Effector memory CD8-positive, alpha-beta T cell (primary cell): ENCODE measurements around the gene UNC13C.
"Not testable (repeated sequence)": the region's sequence is repeated elsewhere in the genome, so short reads cannot be mapped to it uniquely, and the experiment has no call there.

ENCODE experiments used
- ATAC-seq: fragments of 150-1000 bp; cut with Tn5 transposase; replicated peaks from 2 replicates; pipeline ENCODE4 v1.10.0; 2021; ENCODE audit warnings: mild to moderate bottlenecking, moderate library complexity
- DNase-seq, 3 experiments: peaks; one replicate each; pipeline ENCODE4 v3.0.0; 2021
- H3K27ac Mint-ChIP-seq, 2 donors: one replicate each; pipeline ENCODE4 v1.8.0; 2022; ENCODE audit warnings: mild to moderate bottlenecking in 2 of 2, mixed read lengths in 2 of 2, moderate library complexity in 2 of 2
- H3K27me3 Mint-ChIP-seq, 2 donors: one replicate each; pipeline ENCODE4 v1.8.0; 2022; ENCODE audit warnings: mixed read lengths in 2 of 2
- H3K36me3 Mint-ChIP-seq: one replicate; pipeline ENCODE4 v1.8.0; 2022; ENCODE audit warnings: mild to moderate bottlenecking, moderate library complexity, mixed read lengths; ENCODE audit not compliant: insufficient read depth
- H3K4me1 Mint-ChIP-seq, 2 donors: one replicate each; pipeline ENCODE4 v1.8.0; 2022; ENCODE audit warnings: low read depth in 2 of 2, mixed read lengths in 2 of 2
- H3K4me3 Mint-ChIP-seq, 2 donors: one replicate each; pipeline ENCODE4 v1.8.0; 2022; ENCODE audit warnings: mild to moderate bottlenecking in 2 of 2, mixed read lengths in 2 of 2, moderate library complexity in 2 of 2
- H3K9me3 Mint-ChIP-seq, 2 donors: one replicate each; pipeline ENCODE4 v1.8.0; 2022; ENCODE audit warnings: mixed read lengths in 2 of 2

UNC13C gene

GRCh38 chr15:54388746-54389145 is 410.5 kb downstream of the UNC13C start:
- H3K9me3 Mint-ChIP-seq = peaks cover 0 to 4% of the 10 kb centered on the region in 2 donors
- no peaks in the 10 kb centered on the region for H3K36me3 Mint-ChIP-seq
- no peak overlapping the region for H3K4me3 Mint-ChIP-seq
- no peaks in the 10 kb centered on the region for H3K27me3 Mint-ChIP-seq
- DNase-seq (no peak), ATAC-seq (no peak)
- no peak overlapping the region for H3K27ac Mint-ChIP-seq
- no peaks in the 10 kb centered on the region for H3K4me1 Mint-ChIP-seq

DNA sequence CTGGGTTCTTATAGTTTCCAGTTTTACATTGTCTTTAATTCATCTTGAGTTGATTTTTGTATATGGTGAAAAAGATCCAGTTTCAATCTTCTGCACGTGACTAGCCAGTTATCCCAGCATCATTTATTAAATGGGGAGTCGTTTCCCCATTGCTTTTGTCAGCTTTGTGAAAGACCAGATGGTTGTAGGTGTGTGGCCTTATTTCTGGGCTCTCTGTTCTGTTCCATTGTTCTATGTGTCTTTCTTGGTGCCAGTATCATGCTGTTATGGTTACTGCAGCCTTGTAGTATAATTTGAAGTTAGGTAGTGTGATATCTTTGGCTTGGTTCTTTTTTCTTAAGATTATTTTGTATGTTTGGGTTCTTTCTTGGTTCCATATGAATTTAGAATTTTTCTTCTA is 432.2 kb downstream of the UNC13C start:
- Mint-ChIP-seq H3K4me1 (no peaks in the 10 kb centered on the region), H3K9me3 (peaks cover 3 to 7% of the 10 kb centered on the region in 2 donors), H3K4me3 (no peak overlapping the region), H3K27ac (no peak overlapping the region), H3K27me3 (no peaks in the 10 kb centered on the region), H3K36me3 (no peaks in the 10 kb centered on the region)
- ATAC-seq = no peak
- no peak for DNase-seq

- DNase-seq = no peak
- Mint-ChIP-seq H3K36me3 (no peaks in the 10 kb centered on the region), H3K4me1 (no peaks in the 10 kb centered on the region), H3K9me3 (peaks cover 0 to 2% of the 10 kb centered on the region in 2 donors), H3K27me3 (no peaks in the 10 kb centered on the region), H3K4me3 (no peak overlapping the region), H3K27ac (no peak overlapping the region)
- no peak for ATAC-seq
These were observed 445.9 kb downstream of the UNC13C start for GRCh38 chr15:54424171-54424570.

DNA sequence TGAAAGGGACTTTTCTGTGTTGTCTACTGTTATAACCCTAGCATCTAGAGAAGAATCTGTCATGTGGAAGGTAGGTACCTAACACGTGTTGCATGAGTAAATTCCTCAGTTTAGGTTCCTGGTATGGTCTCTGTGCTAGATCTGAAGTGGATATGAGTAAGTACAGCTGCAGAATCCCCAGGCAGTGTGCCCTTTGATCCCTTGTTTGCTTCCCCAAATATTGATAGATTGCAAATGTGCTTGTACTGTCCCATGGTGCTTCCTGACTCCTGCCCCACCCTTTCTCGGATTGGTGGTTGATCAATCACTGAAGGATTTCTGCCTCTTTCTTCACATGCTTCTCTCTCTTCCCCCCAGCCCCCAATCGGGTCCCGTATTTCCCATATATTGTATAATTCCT is 450.4 kb downstream of the UNC13C start:
- no peak overlapping the region for H3K4me3 Mint-ChIP-seq
- DNase-seq (no peak), ATAC-seq (no peak)
- peaks cover 6 to 7% of the 10 kb centered on the region in 2 donors for H3K9me3 Mint-ChIP-seq
- H3K36me3 Mint-ChIP-seq = no peaks in the 10 kb centered on the region
- H3K4me1 Mint-ChIP-seq = no peaks in the 10 kb centered on the region
- H3K27me3 Mint-ChIP-seq = no peaks in the 10 kb centered on the region
- H3K27ac Mint-ChIP-seq = no peak overlapping the region

DNA sequence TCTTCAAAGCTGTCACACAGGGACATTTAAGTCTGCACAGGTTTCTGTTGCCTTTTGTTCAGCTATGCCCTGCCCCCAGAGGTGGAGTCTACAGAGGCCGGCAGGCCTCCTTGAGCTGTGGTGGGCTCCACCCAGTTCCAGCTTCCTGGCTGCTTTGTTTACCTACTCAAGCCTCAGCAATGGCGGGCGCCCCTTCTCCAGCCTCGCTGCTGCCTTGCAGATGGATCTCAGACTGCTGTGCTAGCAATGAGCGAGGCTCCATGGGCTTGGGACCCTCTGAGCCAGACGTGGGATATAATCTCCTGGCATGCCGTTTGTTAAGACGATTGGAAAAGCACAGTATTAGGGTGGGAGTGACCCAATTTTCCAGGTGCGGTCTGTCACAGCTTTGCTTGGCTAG is 472.0 kb downstream of the UNC13C start:
- not testable (repeated sequence) for H3K4me3 Mint-ChIP-seq, H3K36me3 Mint-ChIP-seq, H3K27ac Mint-ChIP-seq, H3K4me1 Mint-ChIP-seq, H3K27me3 Mint-ChIP-seq, ATAC-seq, DNase-seq
- H3K9me3 Mint-ChIP-seq = peaks cover 14 to 33% of the 10 kb centered on the region in 2 donors

GRCh38 chr15:54456413-54456812 is 478.2 kb downstream of the UNC13C start:
- Mint-ChIP-seq H3K4me1 (no peaks in the 10 kb centered on the region), H3K4me3 (no peak overlapping the region)

DNA sequence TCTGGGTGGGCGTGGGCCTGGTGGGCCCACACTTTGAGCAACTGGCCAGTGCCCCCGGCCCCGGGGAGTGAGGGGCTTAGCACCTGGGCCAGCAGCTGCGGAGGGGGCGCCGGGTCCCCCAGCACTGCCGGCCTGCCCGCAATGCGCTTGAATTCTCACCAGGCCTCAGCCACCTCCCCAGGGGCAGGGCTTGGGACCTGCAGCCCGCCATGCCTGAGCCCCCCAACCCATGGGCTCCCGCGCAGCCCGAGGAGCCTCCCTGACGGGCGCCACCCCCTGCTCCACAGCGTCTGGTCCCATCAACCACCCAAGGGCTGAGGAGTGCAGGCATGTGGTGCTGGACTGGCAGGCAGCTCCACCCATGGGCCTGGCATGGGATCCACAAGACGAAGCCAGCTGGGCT is 484.3 kb downstream of the UNC13C start:
- ATAC-seq (no peak), DNase-seq (no peak)
- no peaks in the 10 kb centered on the region for H3K4me1 Mint-ChIP-seq
- H3K36me3 Mint-ChIP-seq = no peaks in the 10 kb centered on the region
- H3K27ac Mint-ChIP-seq = no peak overlapping the region
- peaks cover 7 to 21% of the 10 kb centered on the region in 2 donors for H3K9me3 Mint-ChIP-seq
- no peak overlapping the region for H3K4me3 Mint-ChIP-seq
- H3K27me3 Mint-ChIP-seq = no peaks in the 10 kb centered on the region

More at GRCh38 chr15:54456413-54456812, 478.2 kb downstream of the UNC13C start:
- peaks cover 8 to 33% of the 10 kb centered on the region in 2 donors for H3K9me3 Mint-ChIP-seq
- H3K27me3 Mint-ChIP-seq = no peaks in the 10 kb centered on the region
- ATAC-seq (no peak), DNase-seq (no peak)
- no peak overlapping the region for H3K27ac Mint-ChIP-seq
- H3K36me3 Mint-ChIP-seq = no peaks in the 10 kb centered on the region

- peaks cover 0 to 9% of the 10 kb centered on the region in 2 donors for H3K27me3 Mint-ChIP-seq
- peaks cover 5 to 7% of the 10 kb centered on the region in 2 donors for H3K9me3 Mint-ChIP-seq
- no peaks in the 10 kb centered on the region for H3K4me1 Mint-ChIP-seq
- H3K27ac Mint-ChIP-seq = no peak overlapping the region
- no peak for DNase-seq
- no peaks in the 10 kb centered on the region for H3K36me3 Mint-ChIP-seq
- no peak for ATAC-seq
- H3K4me3 Mint-ChIP-seq = no peak overlapping the region
These were observed 503.6 kb downstream of the UNC13C start for GRCh38 chr15:54481819-54482218.

DNA sequence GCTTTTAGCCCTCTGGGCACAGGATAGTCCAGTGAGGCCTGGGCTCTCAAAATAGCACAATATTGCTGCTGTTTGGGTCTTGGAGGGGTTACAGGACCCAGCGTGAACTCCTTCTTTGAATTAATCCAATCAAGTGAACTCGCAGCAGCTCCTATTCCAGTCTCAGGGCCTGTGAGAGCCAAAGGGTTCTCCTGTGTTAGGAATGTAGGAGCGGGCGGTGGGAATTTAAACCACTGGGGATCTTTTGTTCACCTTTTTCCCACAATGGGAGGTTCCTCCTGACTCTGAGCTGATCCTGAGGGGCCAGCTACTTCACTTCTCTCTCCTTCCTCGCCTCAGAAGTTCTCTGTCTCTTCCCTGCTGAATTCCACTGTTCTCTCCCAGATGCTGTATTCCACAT is 504.0 kb downstream of the UNC13C start:
- DNase-seq (no peak), ATAC-seq (no peak)
- Mint-ChIP-seq H3K27me3 (peaks cover 0 to 9% of the 10 kb centered on the region in 2 donors), H3K4me3 (no peak overlapping the region), H3K36me3 (no peaks in the 10 kb centered on the region), H3K27ac (no peak overlapping the region), H3K9me3 (peaks cover 5 to 7% of the 10 kb centered on the region in 2 donors), H3K4me1 (no peaks in the 10 kb centered on the region)

- ATAC-seq (no peak), DNase-seq (no peak)
- no peaks in the 10 kb centered on the region for H3K27me3 Mint-ChIP-seq
- no peaks in the 10 kb centered on the region for H3K4me1 Mint-ChIP-seq
- peaks cover 0 to 1% of the 10 kb centered on the region in 2 donors for H3K9me3 Mint-ChIP-seq
- H3K27ac Mint-ChIP-seq = no peak overlapping the region
- no peak overlapping the region for H3K4me3 Mint-ChIP-seq
- H3K36me3 Mint-ChIP-seq = no peaks in the 10 kb centered on the region
These were observed 522.1 kb downstream of the UNC13C start for GRCh38 chr15:54500330-54500729.

GRCh38 chr15:54502416-54503075 is 524.3 kb downstream of the UNC13C start:
- Mint-ChIP-seq H3K27ac (no peak overlapping the region), H3K36me3 (no peaks in the 10 kb centered on the region), H3K9me3 (no peaks in the 10 kb centered on the region), H3K27me3 (no peaks in the 10 kb centered on the region), H3K4me3 (no peak overlapping the region), H3K4me1 (no peaks in the 10 kb centered on the region)
- ATAC-seq (no peak), DNase-seq (no peak)

DNA sequence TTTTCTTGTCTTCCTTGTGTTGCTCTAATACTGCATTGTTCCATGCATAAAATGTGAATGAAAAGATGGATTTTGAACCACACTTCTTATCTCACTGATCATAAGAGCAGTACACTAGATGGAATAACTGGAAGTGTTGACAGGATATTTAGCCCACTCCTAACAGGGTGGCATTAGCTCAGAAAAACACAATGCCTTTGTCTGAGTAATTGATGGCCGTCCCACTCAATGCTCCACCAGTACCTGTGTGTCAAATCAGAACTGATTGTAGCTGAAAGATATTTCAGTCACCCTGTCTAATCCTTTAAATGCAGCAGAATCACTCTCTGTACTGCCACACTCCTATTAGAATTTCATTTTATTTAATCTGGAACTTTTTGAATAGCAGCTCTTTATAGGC is 526.5 kb downstream of the UNC13C start:
- no peak for ATAC-seq
- H3K9me3 Mint-ChIP-seq = no peaks in the 10 kb centered on the region

DNA sequence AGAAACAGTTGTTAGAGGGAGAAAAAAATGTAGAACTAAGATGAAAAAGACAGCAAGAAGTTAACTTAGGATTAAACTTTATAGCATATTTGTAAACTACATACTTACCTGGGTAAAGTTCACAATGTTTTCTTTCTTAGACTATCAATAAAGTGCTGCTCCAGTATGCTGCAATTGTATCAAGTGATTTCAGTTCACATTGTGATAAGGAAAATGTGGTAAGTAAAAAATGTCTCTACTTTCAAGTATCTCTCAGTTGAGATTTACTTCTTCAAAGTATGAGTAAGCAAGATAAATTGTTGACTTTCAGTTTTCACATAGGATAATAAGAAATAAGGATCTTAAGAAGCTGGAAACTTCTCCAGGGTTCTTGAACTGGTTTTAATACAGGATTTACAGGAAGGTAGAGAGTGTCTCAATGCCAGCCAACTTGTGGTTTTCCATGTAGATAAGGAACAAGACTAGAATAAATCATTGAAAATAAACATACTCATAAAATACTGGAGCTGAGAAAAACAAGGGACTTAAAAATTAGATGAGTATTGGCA is 528.8 kb downstream of the UNC13C start:
- Mint-ChIP-seq H3K36me3 (no peaks in the 10 kb centered on the region), H3K4me3 (no peak overlapping the region), H3K9me3 (no peaks in the 10 kb centered on the region), H3K27me3 (no peaks in the 10 kb centered on the region), H3K4me1 (no peaks in the 10 kb centered on the region), H3K27ac (no peak overlapping the region)
- no peak for ATAC-seq
- DNase-seq = no peak

More for the DNA sequence above, 526.5 kb downstream of the UNC13C start:
- DNase-seq = no peak
- no peaks in the 10 kb centered on the region for H3K4me1 Mint-ChIP-seq
- H3K27ac Mint-ChIP-seq = no peak overlapping the region
- no peaks in the 10 kb centered on the region for H3K36me3 Mint-ChIP-seq
- H3K27me3 Mint-ChIP-seq = no peaks in the 10 kb centered on the region
- no peak overlapping the region for H3K4me3 Mint-ChIP-seq

DNA sequence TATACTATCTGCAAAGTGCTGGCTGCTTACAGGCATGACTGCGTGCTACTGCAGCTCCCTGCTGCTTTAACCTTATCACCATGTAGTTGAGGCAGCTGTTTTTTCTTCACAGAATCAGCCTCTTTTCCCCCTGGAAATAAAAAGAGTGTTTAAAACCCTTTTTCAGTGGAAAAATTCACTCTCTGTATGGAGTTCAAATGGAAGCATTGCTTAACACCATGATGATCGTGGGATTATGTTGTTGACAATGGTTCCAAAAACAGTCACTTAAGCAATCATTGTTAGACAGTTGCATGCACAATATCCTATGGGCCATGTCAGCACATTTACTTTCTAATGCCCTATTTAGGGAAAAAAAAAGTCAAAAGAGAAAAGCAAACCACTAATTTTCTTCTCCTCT is 536.4 kb downstream of the UNC13C start:
- no peak for DNase-seq
- H3K27ac Mint-ChIP-seq = no peak overlapping the region
- H3K4me3 Mint-ChIP-seq = no peak overlapping the region
- H3K27me3 Mint-ChIP-seq = no peaks in the 10 kb centered on the region
- no peaks in the 10 kb centered on the region for H3K9me3 Mint-ChIP-seq
- ATAC-seq = no peak
- peaks cover 4 to 8% of the 10 kb centered on the region in 2 donors for H3K4me1 Mint-ChIP-seq
- no peaks in the 10 kb centered on the region for H3K36me3 Mint-ChIP-seq
